ENCODE data around the gene DNAH17. TPM values are rescaled to one million over a fixed set of nuclear protein-coding genes. Genes with fewer than 3 reads are reported as not detected.

DNAH17 gene
- total RNA-seq, 4 donors from 2014 or later: under 0.01 TPM; not detected in 3

GRCh38 chr17:78375401-78376151 lies 201.6 kb downstream of the DNAH17 start:
- peaks cover 8 to 24% (median 20%) of the 10 kb centered on the region in 4 donors for H3K4me1 ChIP-seq
- 49 to 79% methylated on average over 2 to 9 of the region's 9 CpGs for WGBS, 2 donors (ENCODE audit: low coverage in 1 of 2)
- TF ChIP-seq, protein P1, sequence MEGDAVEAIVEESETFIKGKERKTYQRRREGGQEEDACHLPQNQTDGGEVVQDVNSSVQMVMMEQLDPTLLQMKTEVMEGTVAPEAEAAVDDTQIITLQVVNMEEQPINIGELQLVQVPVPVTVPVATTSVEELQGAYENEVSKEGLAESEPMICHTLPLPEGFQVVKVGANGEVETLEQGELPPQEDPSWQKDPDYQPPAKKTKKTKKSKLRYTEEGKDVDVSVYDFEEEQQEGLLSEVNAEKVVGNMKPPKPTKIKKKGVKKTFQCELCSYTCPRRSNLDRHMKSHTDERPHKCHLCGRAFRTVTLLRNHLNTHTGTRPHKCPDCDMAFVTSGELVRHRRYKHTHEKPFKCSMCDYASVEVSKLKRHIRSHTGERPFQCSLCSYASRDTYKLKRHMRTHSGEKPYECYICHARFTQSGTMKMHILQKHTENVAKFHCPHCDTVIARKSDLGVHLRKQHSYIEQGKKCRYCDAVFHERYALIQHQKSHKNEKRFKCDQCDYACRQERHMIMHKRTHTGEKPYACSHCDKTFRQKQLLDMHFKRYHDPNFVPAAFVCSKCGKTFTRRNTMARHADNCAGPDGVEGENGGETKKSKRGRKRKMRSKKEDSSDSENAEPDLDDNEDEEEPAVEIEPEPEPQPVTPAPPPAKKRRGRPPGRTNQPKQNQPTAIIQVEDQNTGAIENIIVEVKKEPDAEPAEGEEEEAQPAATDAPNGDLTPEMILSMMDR (IDR thresholded peaks at IDR 0.05): no peak
- peak; percentile 73 to 85 (median 80) for TF ChIP-seq POLR2AphosphoS5 (IDR thresholded peaks at IDR 0.05)
- peak overlapping the region; percentile 63 to 93 (median 66) for H3K27ac ChIP-seq
- H3K9me3 ChIP-seq: no peaks in the 10 kb centered on the region
- DNase-seq: no peak
- no peaks in the 10 kb centered on the region for H3K27me3 ChIP-seq
- in situ Hi-C loops (cut with MboI; ENCODE audit: low pct_ligation_motif_present in 1 of 4, low pct_unique_long_range_greater_than_20kb in 1 of 4, low sequenced_read_pairs in 3 of 4) (no loop called here), intact Hi-C loops (cut with DNase I; ENCODE audit: low total_unique reads) (no loop called here)
- no peaks in the 10 kb centered on the region for H3K36me3 ChIP-seq
- no peak overlapping the region for H3K4me3 ChIP-seq

GRCh38 chr17:78374631-78375274 lies 202.4 kb downstream of the DNAH17 start:
- intact Hi-C loops (cut with DNase I; ENCODE audit: low total_unique reads): no loop called here
- Histone ChIP-seq H3K9me3 (no peaks in the 10 kb centered on the region), H3K4me1 (peaks cover 7 to 16% (median 11%) of the 10 kb centered on the region in 4 donors), H3K4me3 (no peak overlapping the region), H3K36me3 (no peaks in the 10 kb centered on the region), H3K27ac (peak overlapping the region; percentile 63 to 93 (median 66)), H3K27me3 (no peaks in the 10 kb centered on the region)
- in situ Hi-C loops (cut with MboI; ENCODE audit: low pct_ligation_motif_present in 1 of 4, low pct_unique_long_range_greater_than_20kb in 1 of 4, low sequenced_read_pairs in 3 of 4): no loop called here
- TF ChIP-seq, protein P1 (IDR thresholded peaks at IDR 0.05): no peak
- TF ChIP-seq POLR2AphosphoS5 (IDR thresholded peaks at IDR 0.05) (no peak), POLR2A (IDR thresholded peaks at IDR 0.05) (no peak), EP300 (IDR thresholded peaks at IDR 0.05; ENCODE audit: low read depth) (no peak)
- 80 to 83% methylated on average over 9 to 14 of the region's 14 CpGs for WGBS, 2 donors (ENCODE audit: low coverage in 1 of 2)
- DNase-seq: no peak

- Histone ChIP-seq H3K9me3 (no peaks in the 10 kb centered on the region), H3K4me1 (peaks cover 1 to 11% (median 6%) of the 10 kb centered on the region in 4 donors), H3K4me3 (no peak overlapping the region), H3K27ac (peak overlapping the region in 3 of 4 donors; percentile 63 to 93 (median 67)), H3K36me3 (no peaks in the 10 kb centered on the region), H3K27me3 (no peaks in the 10 kb centered on the region)
- TF ChIP-seq POLR2A (IDR thresholded peaks at IDR 0.05): no peak
- TF ChIP-seq POLR2AphosphoS5 (IDR thresholded peaks at IDR 0.05): no peak
- TF ChIP-seq EP300 (IDR thresholded peaks at IDR 0.05; ENCODE audit: low read depth): no peak
- TF ChIP-seq, protein P1 (IDR thresholded peaks at IDR 0.05): no peak
- DNase-seq: no peak
- in situ Hi-C loops (cut with MboI; ENCODE audit: low pct_ligation_motif_present in 1 of 4, low pct_unique_long_range_greater_than_20kb in 1 of 4, low sequenced_read_pairs in 3 of 4): no loop called here
- intact Hi-C loops (cut with DNase I; ENCODE audit: low total_unique reads): no loop called here
- WGBS, 2 donors (ENCODE audit: low coverage in 1 of 2): 70 to 72% methylated on average over 3 to 6 of the region's 6 CpGs
Measured at GRCh38 chr17:78374189-78374588, 203.0 kb downstream of the DNAH17 start.

Small RNAs within 50 kb of the gene (small RNA-seq; reads per million reads assigned to genes)
- gene RF00415: 0 reads per million in 4 donors
- gene RN7SL454P: 0 reads per million in 4 donors

Other genes with a start within 250 kb of the DNAH17 start
- 100 to 1,000 TPM in 1 of 4 donors, 10 to 100 TPM in 3; 22.3 to 230 (median 37.6) TPM for gene SOCS3, start 217.3 kb downstream of the DNAH17 start, total RNA-seq
- 10 to 100 TPM; 32.1 to 77.6 (median 60.1) TPM for gene PGS1, start 198.7 kb downstream of the DNAH17 start, total RNA-seq
- 100 to 1,000 TPM; 103 to 156 (median 142) TPM for gene CYTH1, start 204.9 kb upstream of the DNAH17 start, total RNA-seq

Data from transverse colon (tissue), 4 donors.